WERI-Rb-1 (cell line): ENCODE data around the gene RASGRF1.

ENCODE experiments used
- DNase-seq: peaks from one replicate; pipeline ENCODE4 v3.0.0-alpha.2; 2020
- H3K27ac ChIP-seq: fragments of 250-450 bp; sonication (Bioruptor Pico); 2 replicates; pipeline ENCODE4 v1.5.1; 2020; ENCODE audit warnings: mild to moderate bottlenecking, moderate library complexity
- H3K27me3 ChIP-seq: fragments of 250-450 bp; sonication (Bioruptor Pico); 2 replicates; pipeline ENCODE4 v1.5.1; 2021; ENCODE audit warnings: mild to moderate bottlenecking, low read depth, moderate library complexity; ENCODE audit not compliant: insufficient read depth, severe bottlenecking
- H3K36me3 ChIP-seq: fragments of 250-450 bp; sonication (Bioruptor Pico); 2 replicates; pipeline ENCODE4 v1.5.1; 2020; ENCODE audit warnings: mild to moderate bottlenecking, moderate library complexity
- H3K4me3 ChIP-seq: 2 replicates; pipeline ENCODE4 v1.5.1; 2011; ENCODE audit warnings: low read depth, mild to moderate bottlenecking, control low read depth, low read length
- H3K9me3 ChIP-seq: fragments of 250-450 bp; sonication (Bioruptor Pico); 2 replicates; pipeline ENCODE4 v1.5.1; 2021; ENCODE audit warnings: mild to moderate bottlenecking, moderate library complexity; ENCODE audit not compliant: severe bottlenecking
- CTCF ChIP-seq: IDR thresholded peaks from 2 replicates; pipeline ENCODE4 v1.5.1; 2011; ENCODE audit warnings: low read depth, mild to moderate bottlenecking, control low read depth, inconsistent platforms, low read length

RASGRF1 gene

DNA sequence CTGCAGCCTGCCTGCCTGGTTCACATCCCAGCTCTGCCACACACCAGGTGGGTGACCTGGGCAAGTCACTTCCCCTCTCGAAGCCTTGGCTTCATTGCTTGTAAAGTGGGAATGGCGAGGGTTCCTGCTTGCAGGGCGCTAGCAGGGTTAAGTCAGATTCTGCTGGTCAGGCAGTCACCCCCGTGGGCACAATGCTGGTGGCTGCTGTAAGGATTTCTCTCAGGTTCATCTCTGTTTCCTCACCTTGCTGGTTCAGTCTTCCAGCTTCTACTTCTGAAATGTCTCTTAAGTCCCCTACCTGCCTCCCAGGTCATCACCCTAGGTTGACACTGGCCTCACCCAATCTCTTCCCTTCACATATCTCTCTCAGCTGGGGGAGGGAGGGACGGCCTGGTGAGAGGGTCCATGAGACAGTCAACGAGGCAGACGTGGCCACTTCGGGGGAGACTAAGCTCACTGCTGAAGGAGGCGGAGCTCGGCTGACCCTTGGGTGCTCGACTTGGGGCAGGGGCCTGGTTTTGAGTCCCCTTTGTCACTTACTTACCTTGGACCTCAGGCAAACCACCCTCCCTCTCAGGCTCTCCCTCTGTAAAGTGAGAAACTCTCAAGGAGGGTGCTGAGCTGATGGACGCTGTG is 157.3 kb downstream of the RASGRF1 start:
- Histone ChIP-seq H3K27ac (no peak overlapping the region), H3K27me3 (no peaks in the 10 kb centered on the region), H3K9me3 (no peaks in the 10 kb centered on the region), H3K36me3 (peaks cover 11% of the 10 kb centered on the region), H3K4me3 (no peak overlapping the region)
- no peak for TF ChIP-seq CTCF
- no peak for DNase-seq

GRCh38 chr15:78932258-78932808 is 158.2 kb downstream of the RASGRF1 start:
- DNase-seq, result no peak
- TF ChIP-seq CTCF, result no peak
- no peak overlapping the region for H3K27ac ChIP-seq

GRCh38 chr15:78931439-78932257 is 158.9 kb downstream of the RASGRF1 start:
- no peaks in the 10 kb centered on the region for H3K27me3 ChIP-seq
- peaks cover 8% of the 10 kb centered on the region; the same call in 1 of the 2 replicates for H3K36me3 ChIP-seq
- no peak for DNase-seq
- no peak overlapping the region for H3K4me3 ChIP-seq
- no peak overlapping the region for H3K27ac ChIP-seq
- no peaks in the 10 kb centered on the region for H3K9me3 ChIP-seq
- TF ChIP-seq CTCF, result no peak

More at GRCh38 chr15:78932258-78932808, 158.2 kb downstream of the RASGRF1 start:
- H3K27me3 ChIP-seq, result no peaks in the 10 kb centered on the region
- H3K4me3 ChIP-seq, result no peak overlapping the region
- no peaks in the 10 kb centered on the region for H3K9me3 ChIP-seq
- H3K36me3 ChIP-seq, result peaks cover 10% of the 10 kb centered on the region

DNA sequence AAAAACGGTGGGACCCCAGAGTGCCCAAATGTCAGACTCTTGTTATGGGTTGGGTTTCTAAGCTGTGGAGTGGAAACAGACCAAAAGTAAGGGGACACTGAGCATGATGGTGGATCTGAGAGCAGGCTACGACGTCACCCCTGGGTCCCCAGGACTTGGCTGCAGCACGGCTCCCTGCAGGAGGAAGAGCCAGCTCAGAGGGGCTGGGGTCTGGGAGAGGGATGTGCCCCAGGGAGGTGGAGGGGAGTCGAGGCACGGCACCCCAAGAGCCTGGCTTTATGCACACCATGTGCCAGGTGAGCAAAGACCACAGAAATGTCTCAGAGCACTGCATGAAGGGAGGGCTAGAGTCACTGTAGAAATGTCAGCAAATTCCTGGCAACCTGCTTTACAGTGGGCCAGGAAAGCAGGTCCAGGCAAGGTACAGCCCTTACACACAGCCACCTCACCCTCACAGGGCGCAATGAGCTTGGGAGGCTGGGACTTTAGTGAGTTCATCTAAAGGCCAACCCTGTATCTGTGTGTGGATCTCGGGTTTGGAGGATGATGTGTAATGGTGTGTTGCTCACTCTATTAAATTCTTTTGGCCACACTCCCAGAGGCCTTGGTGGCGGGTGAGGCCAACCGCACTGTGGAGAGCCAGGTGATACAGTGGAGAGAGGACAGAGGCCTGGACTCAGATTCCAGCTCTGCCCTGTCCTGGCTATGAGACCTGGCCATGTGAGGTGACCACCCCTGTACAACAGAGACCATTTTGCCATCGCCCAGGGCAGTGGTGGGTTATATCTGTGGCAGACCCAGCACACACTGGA is 159.8 kb downstream of the RASGRF1 start:
- Histone ChIP-seq H3K9me3 (no peaks in the 10 kb centered on the region), H3K36me3 (peaks cover 13% of the 10 kb centered on the region), H3K4me3 (no peak overlapping the region), H3K27me3 (no peaks in the 10 kb centered on the region), H3K27ac (no peak overlapping the region)
- DNase-seq, result no peak
- TF ChIP-seq CTCF, result no peak

DNA sequence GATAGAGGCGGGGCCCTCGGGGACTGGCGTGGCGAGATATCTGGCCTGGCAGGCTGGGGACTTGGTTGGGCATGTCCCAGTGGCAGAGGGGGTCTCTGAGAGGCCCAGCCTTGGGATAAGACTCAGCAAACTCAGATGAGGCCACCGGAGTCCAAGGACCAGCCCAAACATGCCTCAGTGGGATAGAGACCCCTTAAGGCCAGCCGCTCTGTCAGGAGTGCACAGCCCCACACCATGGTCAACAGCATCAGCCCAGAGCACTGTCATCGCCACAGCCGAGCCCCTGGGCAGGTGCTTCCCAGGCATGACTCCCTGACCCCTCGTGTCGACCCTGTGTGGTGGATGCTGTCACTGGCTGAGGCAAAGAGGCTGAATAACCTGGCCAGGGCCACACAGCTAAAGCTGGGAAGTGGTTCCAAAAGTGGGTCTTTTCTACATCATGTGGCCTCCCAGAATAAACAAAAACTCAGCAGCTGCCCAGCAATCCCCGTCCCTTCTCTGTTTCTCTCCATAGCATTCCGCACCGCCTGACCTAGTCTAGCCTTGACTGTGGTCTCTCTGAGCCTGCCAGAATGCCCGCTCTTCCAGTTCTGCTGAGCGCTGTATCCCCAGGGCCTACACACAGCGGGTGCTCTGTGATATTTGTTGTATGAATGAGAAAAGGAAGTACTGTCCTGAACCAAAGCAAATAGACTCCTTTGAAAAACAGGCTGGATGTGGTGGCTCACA is 160.9 kb downstream of the RASGRF1 start:
- no peaks in the 10 kb centered on the region for H3K27me3 ChIP-seq
- no peaks in the 10 kb centered on the region for H3K9me3 ChIP-seq
- no peak overlapping the region for H3K27ac ChIP-seq
- TF ChIP-seq CTCF, result no peak
- H3K4me3 ChIP-seq, result no peak overlapping the region
- peaks cover 18% of the 10 kb centered on the region for H3K36me3 ChIP-seq
- DNase-seq, result no peak
